Frontal cortex (tissue), 4 donors: ENCODE data around the gene PTPN13. TPM values are rescaled to one million over a fixed set of nuclear protein-coding genes. Genes with fewer than 3 reads are reported as not detected.
"Not testable (repeated sequence)": the region's sequence is repeated elsewhere in the genome, so short reads cannot be mapped to it uniquely, and the experiment has no call there.

Experiments
- DNase-seq, 2 donors: peaks; one replicate each; pipeline ENCODE4 v3.0.0; 2012; ENCODE audit warnings: low spot score in 2 of 2
- FAIRE-seq: peaks from 2 replicates; lab custom pipeline; 2012; peaks lifted over from hg19 to GRCh38; lab: Jason Lieb, UNC
- total RNA-seq: library from RNA; depleted of rRNA; stranded (reverse); fragments of >200 nt; gene quantifications from one replicate; pipeline ENCODE4 v1.2.3, GENCODE V29; 2014
- donor health status: control.
- donor health status: control.
- donor health status: control.

Gene PTPN13
- total RNA-seq, 1 donor from 2014 or later = 55.8 TPM

DNA sequence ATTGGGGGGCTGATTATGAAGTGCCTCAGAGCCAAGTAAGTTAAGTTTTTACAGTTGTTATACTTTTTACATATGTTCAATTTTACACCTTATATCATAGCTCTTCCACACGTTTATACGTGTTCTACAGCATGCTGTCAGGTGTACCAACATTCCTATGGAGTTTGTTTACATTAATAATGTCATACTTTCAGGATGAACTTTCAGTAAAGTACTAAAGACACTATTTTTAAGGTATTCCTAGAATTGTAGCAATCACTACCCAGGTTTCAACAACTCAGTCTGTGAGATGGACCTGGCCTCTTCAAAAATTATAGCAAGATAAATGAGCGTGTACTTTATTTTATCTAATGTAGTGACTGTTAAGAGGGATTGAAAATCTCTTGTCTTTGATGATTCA is 92.6 kb downstream of the PTPN13 start:
- FAIRE-seq = no peak

DNA sequence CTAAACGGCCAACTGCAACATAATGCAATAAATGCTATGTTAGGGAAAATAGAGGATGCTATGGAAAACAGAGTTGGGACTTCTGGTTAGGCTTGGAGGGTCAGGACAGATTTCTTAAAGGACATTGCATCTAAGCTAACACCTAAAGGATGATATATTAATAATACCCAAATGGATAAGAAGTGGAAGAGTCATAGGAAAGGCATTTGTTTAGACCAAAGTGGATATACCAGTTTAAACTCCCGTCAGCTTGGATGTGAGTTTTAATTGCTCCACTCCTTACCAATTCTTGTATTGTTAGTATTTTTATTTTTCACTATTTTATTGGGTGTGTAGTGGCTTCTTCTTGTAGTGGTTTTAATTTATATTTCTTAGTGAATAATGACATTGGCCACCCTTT is 93.9 kb downstream of the PTPN13 start:
- DNase-seq = no peak

More for the DNA sequence above, 92.6 kb downstream of the PTPN13 start:
- no peak for DNase-seq

GRCh38 chr4:86704601-86705000 is 110.5 kb downstream of the PTPN13 start:
- DNase-seq (no peak), FAIRE-seq (no peak)

More for the DNA sequence above, 93.9 kb downstream of the PTPN13 start:
- no peak for FAIRE-seq

DNA sequence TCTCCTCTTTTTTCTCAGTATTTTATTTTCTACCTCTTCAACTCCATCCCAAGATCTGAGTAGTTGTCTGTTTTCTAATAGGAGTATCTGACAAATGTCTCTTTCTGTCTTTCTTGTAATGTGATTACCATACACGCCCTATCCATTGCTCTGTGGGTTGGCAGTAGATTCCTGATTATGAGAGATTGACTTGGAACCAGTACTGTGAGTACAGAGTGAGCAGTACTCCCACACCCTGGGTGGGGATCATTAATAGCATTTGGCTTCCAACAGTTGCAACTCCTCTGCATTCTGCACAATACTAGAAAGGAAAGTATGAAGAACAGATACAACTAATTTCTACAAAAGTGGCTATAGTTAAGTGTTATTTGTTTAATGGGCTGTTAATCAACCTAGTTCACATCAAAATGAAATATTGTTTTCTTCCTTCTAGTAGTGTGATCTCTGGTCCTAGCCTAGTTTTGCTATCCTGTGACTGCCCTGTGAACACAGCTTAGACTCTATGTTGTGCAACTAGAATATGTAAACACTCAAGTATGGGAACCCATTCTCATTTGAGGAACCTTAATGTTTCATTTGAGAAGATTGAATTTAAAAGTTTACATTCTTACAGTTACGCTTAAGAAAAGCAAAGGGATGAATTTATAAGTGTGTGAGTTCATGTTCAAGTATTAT is 112.9 kb downstream of the PTPN13 start:
- FAIRE-seq (no peak), DNase-seq (no peak)

DNA sequence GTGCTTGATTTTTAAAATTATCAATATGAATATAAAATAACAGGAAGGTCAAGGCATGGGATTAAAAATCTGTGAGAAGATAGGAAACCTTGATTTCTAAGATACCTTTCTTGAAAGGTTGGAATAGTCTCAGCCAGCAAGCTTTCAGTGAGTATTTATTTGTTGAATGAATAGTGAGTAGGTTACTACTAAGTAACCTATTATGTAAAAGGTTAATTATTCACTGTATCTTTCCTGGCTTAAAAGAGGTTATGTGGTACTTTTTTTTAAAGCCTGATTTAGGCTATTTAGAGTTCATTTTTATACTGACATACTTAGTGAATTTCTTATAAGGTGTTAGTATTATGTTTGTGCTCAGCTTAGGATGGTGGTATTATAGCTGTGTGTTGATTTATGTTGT is 123.5 kb downstream of the PTPN13 start:
- FAIRE-seq (no peak), DNase-seq (no peak)

DNA sequence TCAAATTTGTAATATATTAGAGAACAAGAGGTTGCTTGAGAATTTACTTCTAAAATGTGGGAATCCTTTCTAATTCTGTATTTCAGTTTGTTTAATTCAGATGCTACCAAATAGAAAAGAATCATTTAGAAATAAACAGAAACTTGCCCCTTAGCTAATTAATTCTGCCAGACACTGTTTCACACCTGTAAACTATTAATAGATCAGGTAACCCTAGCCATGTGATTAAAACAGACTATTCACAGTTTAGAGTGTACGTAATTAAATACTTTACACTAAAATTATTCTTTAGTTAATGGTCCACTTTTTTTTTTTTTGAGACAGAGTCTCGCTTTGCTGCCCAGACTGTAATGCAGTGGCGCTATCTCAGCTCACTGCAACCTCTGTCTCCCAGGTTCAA is 124.0 kb downstream of the PTPN13 start:
- FAIRE-seq (no peak), DNase-seq (no peak)

DNA sequence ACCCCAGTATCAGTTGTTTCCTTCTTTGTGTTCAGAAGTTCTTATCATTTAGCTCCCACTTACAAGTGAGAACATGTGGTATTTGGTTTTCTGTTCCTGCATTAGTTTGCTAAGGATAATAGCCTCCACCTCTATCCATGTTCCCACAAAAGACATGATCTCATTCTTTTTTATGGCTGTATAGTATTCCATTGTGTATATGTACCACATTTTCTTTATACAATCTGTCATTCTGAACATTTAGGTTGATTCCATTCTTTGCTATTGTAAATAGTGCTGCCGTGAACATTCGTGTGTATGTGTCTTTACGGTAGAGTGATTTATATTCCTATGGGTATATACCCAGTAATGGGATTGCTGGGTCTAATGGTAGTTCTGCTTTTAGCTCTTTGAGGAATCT is 125.0 kb downstream of the PTPN13 start:
- DNase-seq, FAIRE-seq: not testable (repeated sequence)

GRCh38 chr4:86720508-86721068 is 126.5 kb downstream of the PTPN13 start:
- FAIRE-seq = peak; percentile 48
- peak; percentile 3 to 10 for DNase-seq

GRCh38 chr4:86721412-86721811 is 127.3 kb downstream of the PTPN13 start:
- no peak for DNase-seq

DNA sequence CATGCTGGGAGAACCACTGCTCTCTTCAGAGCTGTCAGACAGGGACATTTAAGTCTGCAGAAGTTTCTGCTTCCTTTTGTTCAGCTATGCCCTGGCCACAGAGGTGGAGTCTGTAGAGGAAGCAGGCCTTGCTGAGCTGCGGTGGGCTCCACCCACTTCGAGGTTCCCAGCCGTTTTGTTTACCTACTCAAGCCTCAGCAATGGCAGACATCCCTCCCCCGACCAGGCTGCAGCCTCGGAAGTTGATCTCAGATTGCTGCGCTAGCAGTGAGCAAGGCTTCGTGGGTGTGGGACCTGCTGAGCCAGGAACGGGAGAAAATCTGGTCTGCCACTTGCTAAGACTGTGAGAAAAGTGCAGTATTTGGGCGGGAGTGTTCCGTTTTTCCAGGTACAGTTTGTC is 136.2 kb downstream of the PTPN13 start:
- no peak for FAIRE-seq
- DNase-seq = no peak

More at GRCh38 chr4:86721412-86721811, 127.3 kb downstream of the PTPN13 start:
- FAIRE-seq = no peak

- DNase-seq (no peak), FAIRE-seq (no peak)
These were observed 143.1 kb downstream of the PTPN13 start for GRCh38 chr4:86737244-86737643.

- FAIRE-seq = no peak
- no peak for DNase-seq
These were observed 147.7 kb downstream of the PTPN13 start for GRCh38 chr4:86741846-86742245.

DNA sequence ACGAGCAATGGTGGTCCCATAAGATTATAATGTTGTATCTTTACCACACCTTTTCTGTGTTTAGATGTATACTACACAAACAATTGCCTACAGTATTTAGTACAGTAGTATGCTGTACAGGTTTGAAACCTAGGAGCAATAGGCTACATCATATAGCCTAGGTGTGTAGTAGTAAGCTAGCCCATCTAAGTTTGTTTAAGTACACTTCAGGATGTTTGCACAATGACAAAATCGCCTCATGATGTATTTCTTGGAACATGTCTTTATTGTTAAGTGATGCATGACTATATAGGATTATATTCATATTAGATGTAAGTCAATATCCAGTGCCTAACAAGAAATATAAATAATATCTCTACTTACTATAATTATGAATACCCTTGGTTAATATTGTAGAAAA is 150.5 kb downstream of the PTPN13 start:
- FAIRE-seq (no peak), DNase-seq (no peak)

DNA sequence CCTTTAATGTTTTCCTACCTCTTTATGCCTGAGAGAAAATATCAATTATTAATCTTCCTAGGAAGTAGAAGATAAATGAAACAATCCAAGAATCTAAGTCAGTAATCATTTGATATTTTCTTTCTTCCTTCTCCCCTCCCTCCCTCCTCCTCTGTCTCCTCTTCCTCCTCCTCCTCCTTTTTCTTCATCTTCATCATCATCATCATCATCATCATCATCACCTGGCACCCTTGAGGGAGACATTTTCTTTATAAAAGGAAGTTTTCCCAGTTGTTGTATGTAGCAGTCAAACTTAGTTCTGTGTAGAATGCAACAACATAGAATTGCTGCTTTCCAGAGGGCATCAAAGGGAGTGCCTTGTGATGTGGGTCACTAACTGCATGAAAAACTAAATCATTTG is 155.0 kb downstream of the PTPN13 start:
- FAIRE-seq = no peak

DNA sequence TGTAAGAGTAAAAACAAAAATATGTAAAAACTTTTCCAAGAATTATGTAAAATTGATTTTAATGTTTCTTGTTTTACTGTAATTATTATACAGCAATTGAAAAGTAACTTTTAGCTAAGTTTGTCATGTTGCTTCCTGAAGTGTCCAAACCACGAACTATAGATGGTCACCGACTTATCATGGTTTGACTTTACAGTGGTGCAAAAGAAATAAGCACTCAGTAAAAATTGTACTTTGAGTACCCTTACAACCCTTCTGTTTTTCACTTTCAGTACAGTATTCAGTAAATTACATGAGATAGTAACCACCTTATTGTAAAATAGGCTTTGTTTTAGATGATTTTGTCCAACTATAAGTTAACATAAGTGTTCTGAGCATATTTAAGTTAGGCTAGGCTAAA is 161.3 kb downstream of the PTPN13 start:
- DNase-seq = no peak
- peak; percentile 31 for FAIRE-seq

More for the DNA sequence above, 155.0 kb downstream of the PTPN13 start:
- DNase-seq = no peak

DNA sequence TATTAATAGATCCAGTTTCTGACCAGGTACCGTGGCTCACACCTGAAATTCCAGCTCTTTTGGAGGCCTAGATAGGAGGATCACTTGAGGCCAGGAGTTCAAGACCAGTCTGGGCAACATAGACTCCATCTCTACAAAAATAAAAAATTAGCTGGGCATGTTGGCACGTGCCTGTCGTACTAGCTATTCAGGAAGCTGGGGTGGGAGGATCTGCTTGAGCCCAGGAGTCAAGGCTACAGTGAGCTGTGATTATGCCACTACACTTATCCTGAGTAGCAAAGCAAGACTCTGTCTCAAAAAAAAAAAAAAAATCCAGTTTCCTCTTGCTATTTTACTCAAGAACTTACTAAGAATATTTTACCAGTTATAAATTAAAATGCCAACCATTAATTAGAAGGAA is 163.4 kb downstream of the PTPN13 start:
- no peak for DNase-seq
- no peak for FAIRE-seq

GRCh38 chr4:86759298-86759697 is 165.2 kb downstream of the PTPN13 start:
- FAIRE-seq = no peak

GRCh38 chr4:86762649-86763048 is 168.5 kb downstream of the PTPN13 start:
- FAIRE-seq (no peak), DNase-seq (no peak)

More at GRCh38 chr4:86759298-86759697, 165.2 kb downstream of the PTPN13 start:
- DNase-seq = no peak

DNA sequence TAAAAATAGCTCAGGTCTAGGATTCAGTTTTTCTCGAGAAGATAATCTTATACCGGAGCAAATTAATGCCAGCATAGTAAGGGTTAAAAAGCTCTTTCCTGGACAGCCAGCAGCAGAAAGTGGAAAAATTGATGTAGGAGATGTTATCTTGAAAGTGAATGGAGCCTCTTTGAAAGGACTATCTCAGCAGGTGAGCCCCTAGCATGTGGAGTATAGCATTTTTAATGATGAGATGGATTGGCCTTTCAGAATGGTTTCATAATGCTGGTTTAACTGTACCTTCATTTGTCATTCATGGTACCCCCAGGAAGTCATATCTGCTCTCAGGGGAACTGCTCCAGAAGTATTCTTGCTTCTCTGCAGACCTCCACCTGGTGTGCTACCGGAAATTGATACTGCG is 175.7 kb downstream of the PTPN13 start:
- FAIRE-seq (no peak), DNase-seq (no peak)

GRCh38 chr4:86771141-86771540 is 177.0 kb downstream of the PTPN13 start:
- FAIRE-seq = no peak
- no peak for DNase-seq

- no peak for FAIRE-seq
- DNase-seq = no peak
These were observed 180.9 kb downstream of the PTPN13 start for GRCh38 chr4:86775061-86775460.

DNA sequence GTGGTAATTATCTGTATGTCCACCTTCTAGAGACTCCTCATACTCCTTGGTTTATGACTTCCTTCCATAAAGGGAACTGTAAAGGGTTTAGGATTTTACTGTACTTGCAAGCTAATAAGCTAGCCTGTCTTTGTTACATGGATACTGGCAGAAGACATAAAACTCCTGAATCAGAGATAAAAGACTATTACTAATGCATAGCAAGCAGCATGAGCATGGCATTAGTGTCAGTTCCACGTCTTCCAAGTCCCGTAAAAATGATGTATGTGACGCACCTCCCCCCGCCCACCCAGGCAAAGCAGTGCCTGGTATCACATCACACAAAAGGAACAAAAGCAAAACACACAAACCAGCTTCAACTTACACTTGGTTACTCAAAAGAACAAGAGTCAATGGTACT is 184.1 kb downstream of the PTPN13 start:
- FAIRE-seq = no peak
- no peak for DNase-seq
